ENCODE results near the gene LRRC52. TPM values are rescaled to one million over a fixed set of nuclear protein-coding genes. Genes with fewer than 3 reads are reported as not detected.

LRRC52 gene
- total RNA-seq, 1 experiment from 2014 or later = not detected

- Mint-ChIP-seq H3K4me1 (peaks cover 30% of the 10 kb centered on the region), H3K4me3 (peak overlapping the region; percentile 95), H3K36me3 (no peaks in the 10 kb centered on the region), H3K9me3 (no peaks in the 10 kb centered on the region), H3K27me3 (ENCODE audit: low read depth) (peaks cover 15% of the 10 kb centered on the region), H3K27ac (peak overlapping the region; percentile 85)
- ATAC-seq = peak; percentile 97
- peak; percentile 93 for DNase-seq (ENCODE audit: low spot score)
- POLR2A ChIA-PET = interaction anchor here (0.7 kb wide), 1 partner anchor 12 kb away, joined by 3 read pairs; no protein-coding TSS in a partner anchor
- TF ChIP-seq ZNF232 (CRISPR knock-in tag; IDR thresholded peaks at IDR 0.05) (0 out of 2 replicates have a peak, but pooled peaks have one; percentile 60), MYBL2 (CRISPR knock-in tag; IDR thresholded peaks at IDR 0.05) (peak; percentile 15; the same call in 1 of the 2 replicates), CREM (CRISPR knock-in tag; IDR thresholded peaks at IDR 0.05) (0 out of 2 replicates have a peak, but pooled peaks have one; percentile 34), IRF1 (CRISPR knock-in tag; IDR thresholded peaks at IDR 0.05) (no peak), MAX (CRISPR knock-in tag; IDR thresholded peaks at IDR 0.05) (peak; percentile 44; the same call in 1 of the 2 replicates), ZNF138 (CRISPR knock-in tag; conservative IDR thresholded peaks at IDR 0.05) (no peak), SMAD3 (CRISPR knock-in tag; IDR thresholded peaks at IDR 0.05; ENCODE audit: borderline replicate concordance) (peak; percentile 70; the same call in 1 of the 2 replicates), SP1 (CRISPR knock-in tag; conservative IDR thresholded peaks at IDR 0.05) (peak; percentile 63), FOXK1 (CRISPR knock-in tag; IDR thresholded peaks at IDR 0.05) (peak; percentile 48; the same call in 1 of the 2 replicates), PRRX2 (CRISPR knock-in tag; IDR thresholded peaks at IDR 0.05) (no peak), FOXP1 (CRISPR knock-in tag; IDR thresholded peaks at IDR 0.05; ENCODE audit: borderline replicate concordance) (0 out of 2 replicates have a peak, but pooled peaks have one; percentile 21), ZNF671 (CRISPR knock-in tag; IDR thresholded peaks at IDR 0.05) (no peak), E2F5 (CRISPR knock-in tag; IDR thresholded peaks at IDR 0.05) (no peak), FOXJ3 (CRISPR knock-in tag; IDR thresholded peaks at IDR 0.05; ENCODE audit: borderline replicate concordance) (no peak), AFF4 (CRISPR knock-in tag; IDR thresholded peaks at IDR 0.05; ENCODE audit: borderline replicate concordance) (no peak), NFYB (CRISPR knock-in tag; conservative IDR thresholded peaks at IDR 0.05; ENCODE audit: low read depth) (peak; percentile 65)
- CTCF ChIA-PET = interaction anchor here (0.6 to 2.6 kb wide), 7 partner anchors 12 to 231 kb away, joined by 4 to 11 read pairs (median 5); partner anchors contain the start of gene MGST3
Measured at GRCh38 chr1:165597883-165598675, 54.3 kb downstream of the LRRC52 start.

GRCh38 chr1:165598676-165599059 lies 54.9 kb downstream of the LRRC52 start:
- POLR2A ChIA-PET = interaction anchor here (0.7 kb wide), 1 partner anchor 12 kb away, joined by 3 read pairs; no protein-coding TSS in a partner anchor
- Mint-ChIP-seq H3K9me3 (no peaks in the 10 kb centered on the region), H3K27ac (peak overlapping the region; percentile 85), H3K4me3 (peak overlapping the region; percentile 95), H3K4me1 (peaks cover 28% of the 10 kb centered on the region), H3K27me3 (ENCODE audit: low read depth) (peaks cover 12% of the 10 kb centered on the region), H3K36me3 (no peaks in the 10 kb centered on the region)
- DNase-seq (ENCODE audit: low spot score) = no peak
- ATAC-seq = peak; percentile 38
- CTCF ChIA-PET = interaction anchor here (0.9 to 2.6 kb wide), 6 partner anchors 12 to 231 kb away, joined by 4 to 11 read pairs (median 5); partner anchors contain the start of gene MGST3
- TF ChIP-seq MYBL2 (CRISPR knock-in tag; IDR thresholded peaks at IDR 0.05) (no peak), TEAD4 (CRISPR knock-in tag; IDR thresholded peaks at IDR 0.05) (no peak), ATF6 (CRISPR knock-in tag; IDR thresholded peaks at IDR 0.05) (no peak), NR3C1 (CRISPR knock-in tag; conservative IDR thresholded peaks at IDR 0.05; ENCODE audit: low read depth) (no peak), NFYB (CRISPR knock-in tag; conservative IDR thresholded peaks at IDR 0.05; ENCODE audit: low read depth) (no peak), CDX4 (CRISPR knock-in tag; IDR thresholded peaks at IDR 0.05; ENCODE audit: borderline replicate concordance) (no peak), RELA (CRISPR knock-in tag; IDR thresholded peaks at IDR 0.05; ENCODE audit: borderline replicate concordance) (no peak), ZNF281 (CRISPR knock-in tag; IDR thresholded peaks at IDR 0.05) (no peak)
